Hepatocyte (in vitro differentiated cells): ENCODE data around the gene CFAP54. TPM values are rescaled to one million over a fixed set of nuclear protein-coding genes. Genes with fewer than 3 reads are reported as not detected.

ENCODE experiments used
- DNase-seq: peaks from one replicate; pipeline ENCODE4 v3.0.0-alpha.2; 2016; ENCODE audit warnings: low spot score
- H2AFZ ChIP-seq: fragments of 200-600 bp; sonication (generic); 2 replicates; pipeline ENCODE4 v1.6.0; 2016; ENCODE audit warnings: antibody characterized with exemption, mild to moderate bottlenecking
- H3K27ac ChIP-seq: fragments of 200-600 bp; sonication (generic); 2 replicates; pipeline ENCODE4 v1.5.1; 2016; ENCODE audit warnings: mild to moderate bottlenecking
- H3K27me3 ChIP-seq: fragments of 200-600 bp; sonication (generic); 2 replicates; pipeline ENCODE4 v1.6.1; 2016
- H3K36me3 ChIP-seq: fragments of 200-600 bp; sonication (generic); replicated peaks from 2 replicates; pipeline ENCODE4 v1.5.1; 2016; ENCODE audit warnings: low read depth; ENCODE audit not compliant: insufficient read depth
- H3K4me1 ChIP-seq: fragments of 200-600 bp; sonication (generic); 2 replicates; pipeline ENCODE4 v1.5.1; 2016; ENCODE audit warnings: mild to moderate bottlenecking, moderate library complexity; ENCODE audit not compliant: insufficient read depth
- H3K4me2 ChIP-seq: fragments of 200-600 bp; sonication (generic); 2 replicates; pipeline ENCODE4 v1.6.0; 2016
- H3K4me3 ChIP-seq: fragments of 200-600 bp; sonication (generic); 2 replicates; pipeline ENCODE4 v1.5.1; 2016; ENCODE audit warnings: mild to moderate bottlenecking
- H3K79me2 ChIP-seq: fragments of 200-600 bp; sonication (generic); 2 replicates; pipeline ENCODE4 v1.6.0; 2017; ENCODE audit warnings: mild to moderate bottlenecking
- H3K9me2 ChIP-seq: fragments of 200-600 bp; sonication (generic); replicated peaks from 2 replicates; pipeline ENCODE4 v1.6.0; 2017; ENCODE audit warnings: mild to moderate bottlenecking; ENCODE audit not compliant: insufficient read depth
- H3K9me3 ChIP-seq: fragments of 200-600 bp; sonication (generic); 2 replicates; pipeline ENCODE4 v1.5.1; 2016; ENCODE audit warnings: low read depth, mild to moderate bottlenecking
- H4K20me1 ChIP-seq: fragments of 200-600 bp; sonication (generic); 2 replicates; pipeline ENCODE4 v1.6.0; 2016; ENCODE audit warnings: mild to moderate bottlenecking; ENCODE audit not compliant: insufficient read depth, poor library complexity, severe bottlenecking
- CTCF ChIP-seq: fragments of 200-600 bp; sonication (generic); IDR thresholded peaks from 2 replicates; pipeline ENCODE4 v1.5.1; 2016; ENCODE audit warnings: antibody characterized with exemption, mild to moderate bottlenecking; ENCODE audit not compliant: poor library complexity
- EZH2 ChIP-seq: fragments of 200-600 bp; sonication (generic); IDR thresholded peaks from 2 replicates; pipeline ENCODE4 v1.6.1; 2016; ENCODE audit warnings: antibody characterized with exemption, mild to moderate bottlenecking, borderline replicate concordance
- EZH2phosphoT487 ChIP-seq: fragments of 200-600 bp; sonication (generic); IDR thresholded peaks from one replicate; pipeline ENCODE4 v1.6.1; 2018; ENCODE audit warnings: antibody characterized with exemption, mild to moderate bottlenecking, low read depth, moderate library complexity; ENCODE audit not compliant: unreplicated experiment, severe bottlenecking
- WGBS: methylation state at CpG from one replicate; pipeline ENCODE4 v1.1.6; 2016; ENCODE audit warnings: low lambda C conversion rate; ENCODE audit errors: missing lambda C conversion rate; 5-methylcytosine and 5-hydroxymethylcytosine counted together
- polyA plus RNA-seq: library from polyadenylated mRNA; unstranded; fragments of >200 nt; fragmentation: Nextera tagmentation; extraction: Ambion mirVana; gene quantifications from 2 replicates; pipeline ENCODE4 v1.2.1, GENCODE V29; 2016
- total RNA-seq: library from RNA; depleted of rRNA; stranded (reverse); fragments of >200 nt; gene quantifications from 2 replicates; pipeline ENCODE4 v1.2.3, GENCODE V29; 2014

Gene CFAP54
- total and polyA plus RNA-seq, 2 experiments from 2014 or later: 0.64 to 0.67 TPM

- Histone ChIP-seq H2AFZ (no peak overlapping the region), H3K4me2 (no peak overlapping the region), H3K27me3 (no peaks in the 10 kb centered on the region), H3K9me3 (no peaks in the 10 kb centered on the region), H3K9me2 (no peaks in the 10 kb centered on the region), H3K27ac (no peak overlapping the region), H3K4me1 (no peaks in the 10 kb centered on the region), H3K36me3 (no peaks in the 10 kb centered on the region), H4K20me1 (no peaks in the 10 kb centered on the region), H3K79me2 (no peaks in the 10 kb centered on the region), H3K4me3 (no peak overlapping the region)
- 80% methylated on average over 5 of the region's 6 CpGs for WGBS
- no peak for DNase-seq
- TF ChIP-seq EZH2: no peak
- TF ChIP-seq CTCF: no peak
- TF ChIP-seq EZH2phosphoT487: no peak
These were observed 13.7 kb downstream of the CFAP54 start for GRCh38 chr12:96502949-96503532.

DNA sequence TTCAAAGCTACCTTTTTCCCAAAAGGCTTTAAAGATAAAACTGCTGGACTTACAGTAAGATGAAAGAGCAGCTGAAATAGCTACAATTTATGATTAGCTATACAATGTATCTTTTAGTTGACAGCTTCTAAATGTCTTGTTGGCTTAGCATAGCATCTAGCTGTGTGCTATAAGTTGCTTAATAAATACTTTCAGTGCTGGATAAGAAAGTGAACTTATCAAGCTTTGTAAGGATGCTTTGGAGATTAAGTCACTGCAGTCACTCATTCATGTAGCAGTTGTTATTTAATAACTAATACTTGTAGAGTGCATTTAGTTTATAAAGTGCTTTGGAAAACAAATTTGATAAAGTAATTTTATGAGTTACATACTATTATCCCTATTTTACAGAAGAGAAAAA is 14.6 kb downstream of the CFAP54 start:
- H3K79me2 ChIP-seq: no peaks in the 10 kb centered on the region
- no peak for DNase-seq
- H3K9me2 ChIP-seq: no peaks in the 10 kb centered on the region

GRCh38 chr12:96506776-96507175 is 17.4 kb downstream of the CFAP54 start:
- Histone ChIP-seq H2AFZ (no peak overlapping the region), H3K4me1 (no peaks in the 10 kb centered on the region), H3K4me3 (no peak overlapping the region), H3K27ac (no peak overlapping the region), H3K79me2 (no peaks in the 10 kb centered on the region), H4K20me1 (no peaks in the 10 kb centered on the region), H3K4me2 (no peak overlapping the region), H3K9me2 (no peaks in the 10 kb centered on the region), H3K36me3 (no peaks in the 10 kb centered on the region), H3K27me3 (no peaks in the 10 kb centered on the region), H3K9me3 (no peaks in the 10 kb centered on the region)
- no peak for TF ChIP-seq EZH2
- no peak for TF ChIP-seq CTCF
- TF ChIP-seq EZH2phosphoT487: no peak
- DNase-seq: no peak
- 96% methylated on average over 1 of the region's 1 CpG for WGBS

More for the DNA sequence above, 14.6 kb downstream of the CFAP54 start:
- Histone ChIP-seq H4K20me1 (no peaks in the 10 kb centered on the region), H3K9me3 (no peaks in the 10 kb centered on the region), H2AFZ (no peak overlapping the region), H3K36me3 (no peaks in the 10 kb centered on the region), H3K4me1 (no peaks in the 10 kb centered on the region), H3K4me2 (no peak overlapping the region), H3K4me3 (no peak overlapping the region), H3K27me3 (no peaks in the 10 kb centered on the region), H3K27ac (no peak overlapping the region)
- TF ChIP-seq EZH2phosphoT487 (no peak), CTCF (no peak), EZH2 (no peak)
